Measurements from ENCODE around the gene TBC1D8.

The TBC1D8 gene

DNA sequence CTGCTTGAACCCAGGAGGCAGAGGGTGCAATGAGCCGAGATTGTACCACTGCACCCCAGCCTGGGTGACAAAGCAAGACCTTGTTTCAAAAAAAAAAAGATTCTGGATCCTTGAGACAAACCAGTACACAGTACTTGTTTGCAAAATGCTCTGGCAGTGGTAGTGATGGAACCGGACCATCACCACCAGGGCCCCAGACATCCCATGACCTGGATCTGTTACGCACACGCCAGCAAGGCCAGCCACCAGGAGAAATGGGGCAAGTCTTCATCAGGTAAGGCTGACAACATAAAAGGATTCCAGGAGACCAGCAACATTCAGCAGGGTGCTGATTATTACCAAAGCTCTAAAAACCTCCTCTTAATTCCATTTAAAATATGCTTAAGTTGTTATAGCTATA lies 35.5 kb downstream of the TBC1D8 start:
- no peak for DNase-seq (ENCODE audit: low spot score)
- in situ Hi-C loops (cut with MboI; ENCODE audit: low sequenced_read_pairs, unreplicated experiment), result no loop called here
- TF ChIP-seq, protein P1, sequence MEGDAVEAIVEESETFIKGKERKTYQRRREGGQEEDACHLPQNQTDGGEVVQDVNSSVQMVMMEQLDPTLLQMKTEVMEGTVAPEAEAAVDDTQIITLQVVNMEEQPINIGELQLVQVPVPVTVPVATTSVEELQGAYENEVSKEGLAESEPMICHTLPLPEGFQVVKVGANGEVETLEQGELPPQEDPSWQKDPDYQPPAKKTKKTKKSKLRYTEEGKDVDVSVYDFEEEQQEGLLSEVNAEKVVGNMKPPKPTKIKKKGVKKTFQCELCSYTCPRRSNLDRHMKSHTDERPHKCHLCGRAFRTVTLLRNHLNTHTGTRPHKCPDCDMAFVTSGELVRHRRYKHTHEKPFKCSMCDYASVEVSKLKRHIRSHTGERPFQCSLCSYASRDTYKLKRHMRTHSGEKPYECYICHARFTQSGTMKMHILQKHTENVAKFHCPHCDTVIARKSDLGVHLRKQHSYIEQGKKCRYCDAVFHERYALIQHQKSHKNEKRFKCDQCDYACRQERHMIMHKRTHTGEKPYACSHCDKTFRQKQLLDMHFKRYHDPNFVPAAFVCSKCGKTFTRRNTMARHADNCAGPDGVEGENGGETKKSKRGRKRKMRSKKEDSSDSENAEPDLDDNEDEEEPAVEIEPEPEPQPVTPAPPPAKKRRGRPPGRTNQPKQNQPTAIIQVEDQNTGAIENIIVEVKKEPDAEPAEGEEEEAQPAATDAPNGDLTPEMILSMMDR (IDR thresholded peaks at IDR 0.05; ENCODE audit: borderline replicate concordance, control extremely low read depth, extremely low read depth, insufficient read depth, missing control alignments), result no peak

DNA sequence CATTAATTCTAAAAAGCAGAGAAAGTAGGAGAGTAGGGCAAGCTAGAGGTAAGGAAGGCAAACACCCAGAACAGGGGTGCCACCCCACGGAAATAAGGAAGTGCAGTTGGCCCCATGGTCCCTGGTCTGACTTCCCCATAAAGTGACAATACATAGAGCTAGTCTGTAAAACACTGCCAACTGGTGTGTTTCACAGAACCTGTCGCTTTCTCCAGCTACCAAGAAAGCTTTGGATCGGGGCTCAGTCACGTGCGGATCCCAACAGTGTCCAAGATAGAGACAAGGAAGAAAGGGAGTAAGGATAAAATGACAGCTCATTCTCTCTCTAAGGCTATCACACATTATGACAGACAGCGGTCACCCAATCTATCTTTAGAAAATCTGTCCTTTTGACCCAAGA lies 36.4 kb downstream of the TBC1D8 start:
- TF ChIP-seq, protein P1 (IDR thresholded peaks at IDR 0.05; ENCODE audit: borderline replicate concordance, control extremely low read depth, extremely low read depth, insufficient read depth, missing control alignments), result no peak
- no peak for DNase-seq (ENCODE audit: low spot score)
- in situ Hi-C loops (cut with MboI; ENCODE audit: low sequenced_read_pairs, unreplicated experiment), result no loop called here

GRCh38 chr2:101114268-101114783 lies 36.9 kb downstream of the TBC1D8 start:
- in situ Hi-C loops (cut with MboI; ENCODE audit: low sequenced_read_pairs, unreplicated experiment), result no loop called here
- TF ChIP-seq, protein P1 (IDR thresholded peaks at IDR 0.05; ENCODE audit: borderline replicate concordance, control extremely low read depth, extremely low read depth, insufficient read depth, missing control alignments), result no peak
- no peak for DNase-seq (ENCODE audit: low spot score)

DNA sequence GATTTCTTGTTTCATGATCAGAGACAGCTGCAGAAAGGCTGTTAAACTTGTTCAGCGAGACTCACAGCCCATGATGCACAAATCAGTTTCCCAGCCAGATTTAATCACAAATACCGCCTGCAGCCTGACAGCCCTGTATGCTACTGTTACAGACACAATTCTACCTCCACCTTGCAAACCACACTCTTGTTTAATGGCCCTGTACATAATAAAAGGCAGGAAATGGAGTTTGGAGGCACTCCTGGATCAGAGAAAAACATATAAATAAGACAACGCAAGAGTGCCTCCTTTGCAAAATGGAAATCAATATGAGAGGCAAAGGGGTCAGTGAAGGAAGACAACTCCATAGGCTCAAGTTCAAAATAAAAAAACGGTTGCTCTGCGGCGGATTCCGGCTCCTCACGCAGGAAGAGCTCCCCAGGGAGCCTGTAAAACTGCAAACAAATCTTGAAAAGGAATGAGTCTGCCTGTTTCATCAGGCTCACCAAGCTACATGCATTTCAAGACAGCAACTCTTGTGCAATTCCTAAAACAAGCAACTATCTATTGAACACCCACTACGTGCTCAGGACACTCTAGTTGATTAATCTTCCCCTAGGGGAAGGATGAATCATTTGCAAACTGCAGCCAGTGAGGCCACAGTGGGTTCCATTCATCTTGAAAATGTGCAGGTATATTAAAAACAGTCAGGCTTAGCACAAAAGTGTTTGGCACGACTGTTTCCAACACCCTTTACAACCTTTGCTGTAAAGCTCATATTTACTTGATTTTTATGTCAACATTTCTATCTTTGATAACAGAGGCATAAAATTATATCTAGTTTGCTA lies 37.5 kb downstream of the TBC1D8 start:
- in situ Hi-C loops (cut with MboI; ENCODE audit: low sequenced_read_pairs, unreplicated experiment), result no loop called here
- no peak for DNase-seq (ENCODE audit: low spot score)
- TF ChIP-seq, protein P1 (IDR thresholded peaks at IDR 0.05; ENCODE audit: borderline replicate concordance, control extremely low read depth, extremely low read depth, insufficient read depth, missing control alignments), result no peak

DNA sequence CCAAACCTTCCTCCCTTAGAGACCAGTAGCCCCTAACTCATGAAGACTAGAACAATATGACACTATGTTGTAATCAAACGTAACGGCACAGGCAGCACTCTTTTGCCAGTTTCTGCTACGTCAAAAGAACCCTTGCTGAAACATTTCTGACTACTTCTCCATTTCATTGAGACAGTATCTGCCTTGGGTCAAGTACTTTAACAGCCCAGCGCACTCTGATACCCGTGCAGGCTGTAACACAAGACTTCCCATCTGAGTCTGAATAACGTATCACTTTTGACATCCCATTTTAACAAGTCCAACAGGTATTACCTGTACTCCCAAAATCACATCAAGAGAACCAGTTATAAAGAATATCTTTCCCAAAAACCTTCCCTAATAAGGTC lies 38.4 kb downstream of the TBC1D8 start:
- in situ Hi-C loops (cut with MboI; ENCODE audit: low sequenced_read_pairs, unreplicated experiment), result no loop called here
- no peak for DNase-seq (ENCODE audit: low spot score)
- TF ChIP-seq, protein P1 (IDR thresholded peaks at IDR 0.05; ENCODE audit: borderline replicate concordance, control extremely low read depth, extremely low read depth, insufficient read depth, missing control alignments), result no peak

GRCh38 chr2:101111917-101112771 lies 39.0 kb downstream of the TBC1D8 start:
- in situ Hi-C loops (cut with MboI; ENCODE audit: low sequenced_read_pairs, unreplicated experiment), result no loop called here
- TF ChIP-seq, protein P1 (IDR thresholded peaks at IDR 0.05; ENCODE audit: borderline replicate concordance, control extremely low read depth, extremely low read depth, insufficient read depth, missing control alignments), result no peak
- DNase-seq (ENCODE audit: low spot score), result no peak

All from GM13976 (cell line).